IPS-NIHi7 (cell line): ENCODE results near the gene ZNF423.
A peak's percentile ranks its signal among the peaks of the same experiment; 100 is the strongest.
"Not testable (repeated sequence)": the region's sequence is repeated elsewhere in the genome, so short reads cannot be mapped to it uniquely, and the experiment has no call there.

ENCODE experiments used
- DNase-seq: peaks from one replicate; pipeline ENCODE4 v3.0.0; 2012; ENCODE audit warnings: mixed read lengths; ENCODE audit errors: extremely low spot score

ZNF423 gene

DNA sequence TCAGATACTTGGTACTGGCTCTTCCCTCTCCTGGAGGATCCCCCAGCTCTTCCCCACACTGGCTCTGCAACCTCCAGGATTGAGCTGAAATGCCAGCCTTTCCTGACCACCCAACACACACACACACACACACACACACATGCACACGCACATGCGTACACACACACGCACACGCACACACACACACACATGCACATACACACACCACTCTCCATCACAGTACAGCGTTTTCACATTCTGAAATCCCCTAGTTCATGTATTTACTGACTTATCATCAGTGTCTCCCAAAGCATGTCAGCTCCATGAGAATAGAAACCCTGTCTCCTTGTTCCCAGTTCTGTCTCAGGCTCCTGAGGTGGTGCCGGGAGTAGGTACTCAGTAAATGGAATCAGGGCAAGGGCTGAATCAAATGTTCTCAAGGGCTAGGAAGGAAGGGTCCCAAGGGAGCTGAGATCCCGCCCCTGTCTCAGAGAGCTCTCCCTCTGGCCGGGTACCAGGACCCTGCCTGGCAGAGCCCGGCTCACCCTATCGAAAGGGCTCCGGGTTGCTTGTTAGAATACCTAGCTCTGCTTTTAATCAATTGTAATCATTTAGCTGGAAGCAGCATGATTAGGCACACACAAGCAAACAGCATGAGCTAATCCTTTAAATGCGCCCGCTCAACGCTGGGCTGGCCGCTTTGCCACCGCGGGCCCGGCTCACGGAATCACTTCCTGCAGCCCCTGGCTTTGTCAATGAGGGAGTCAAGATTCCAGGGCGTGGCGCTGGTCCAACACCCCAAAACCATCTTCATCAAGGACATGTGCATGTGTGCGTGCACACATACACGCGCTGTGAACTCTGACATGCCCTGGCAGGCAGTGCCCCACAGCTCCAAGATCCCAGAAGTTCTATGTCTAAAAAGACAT lies 341.6 kb downstream of the ZNF423 start:
- no peak for DNase-seq

- peak; percentile 78 for DNase-seq
Measured at GRCh38 chr16:49513040-49513439, 342.9 kb downstream of the ZNF423 start.

- no peak for DNase-seq
Measured at GRCh38 chr16:49510654-49511305, 345.1 kb downstream of the ZNF423 start.

DNA sequence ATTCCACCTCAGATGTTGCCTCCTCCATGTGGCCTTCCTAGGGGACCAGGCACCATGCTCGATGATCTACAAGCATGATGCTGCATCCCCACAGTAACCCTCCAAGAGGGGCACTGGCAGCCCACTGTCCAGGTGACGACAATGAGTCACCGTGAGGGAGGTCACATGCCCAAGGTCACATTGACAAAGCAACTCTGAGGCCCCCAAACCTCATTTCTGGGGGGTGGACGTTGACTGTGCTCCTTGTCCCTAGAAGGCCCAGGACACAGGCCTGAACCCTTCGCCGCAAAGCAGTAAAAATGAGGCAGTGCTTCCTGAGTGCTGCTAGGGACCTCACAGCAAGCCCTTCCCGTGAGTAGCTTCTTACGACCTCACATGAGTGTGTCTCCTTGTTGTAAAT lies 345.8 kb downstream of the ZNF423 start:
- DNase-seq, result no peak

GRCh38 chr16:49506058-49507013 lies 349.6 kb downstream of the ZNF423 start:
- DNase-seq, result not testable (repeated sequence)

- DNase-seq, result no peak
Measured at GRCh38 chr16:49505556-49505955, 350.4 kb downstream of the ZNF423 start.

DNA sequence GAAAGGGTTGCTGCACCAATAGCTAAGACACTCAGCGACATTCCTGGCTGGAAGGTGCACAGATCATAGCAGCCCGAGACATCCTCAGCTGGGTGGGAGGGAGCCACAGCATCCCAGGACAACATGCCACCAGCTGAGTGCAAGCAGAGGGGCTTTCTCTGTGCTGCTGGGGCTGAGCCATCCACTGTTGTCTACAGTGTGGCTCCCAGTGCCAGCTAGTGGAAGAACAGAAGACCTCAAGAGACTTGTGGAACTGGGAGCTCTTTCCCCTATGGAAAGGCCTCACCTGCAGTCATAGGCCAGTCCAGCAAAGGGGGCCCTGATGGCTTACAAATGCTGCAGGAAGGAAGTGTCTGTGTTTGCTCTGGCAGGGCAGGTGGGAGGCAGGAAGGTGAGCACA lies 351.3 kb downstream of the ZNF423 start:
- no peak for DNase-seq

GRCh38 chr16:49504023-49504364 lies 351.9 kb downstream of the ZNF423 start:
- DNase-seq, result no peak

GRCh38 chr16:49503256-49504022 lies 352.5 kb downstream of the ZNF423 start:
- no peak for DNase-seq

- DNase-seq, result no peak
Measured at GRCh38 chr16:49502136-49502881, 353.6 kb downstream of the ZNF423 start.

GRCh38 chr16:49499869-49500610 lies 355.9 kb downstream of the ZNF423 start:
- DNase-seq, result no peak

DNA sequence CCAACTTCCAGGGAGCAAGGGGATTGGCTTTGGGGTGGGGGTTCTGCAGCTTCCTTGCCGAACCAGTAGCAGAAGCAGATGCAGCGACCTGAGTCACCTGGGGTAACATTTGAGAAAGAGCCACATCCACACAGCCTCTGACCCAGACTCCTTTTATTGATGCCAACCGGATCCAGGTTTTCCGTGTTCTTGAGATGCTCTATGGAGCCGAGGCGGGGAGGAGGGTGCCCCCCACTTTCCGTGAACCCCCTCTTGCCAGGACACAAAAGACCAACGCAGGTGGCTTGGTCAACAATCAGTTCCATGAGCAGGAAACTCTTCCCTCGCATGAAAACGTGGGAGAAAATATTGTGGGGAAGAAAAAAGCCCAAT lies 356.5 kb downstream of the ZNF423 start:
- DNase-seq, result no peak

- no peak for DNase-seq
Measured at GRCh38 chr16:49498666-49499413, 357.1 kb downstream of the ZNF423 start.

DNA sequence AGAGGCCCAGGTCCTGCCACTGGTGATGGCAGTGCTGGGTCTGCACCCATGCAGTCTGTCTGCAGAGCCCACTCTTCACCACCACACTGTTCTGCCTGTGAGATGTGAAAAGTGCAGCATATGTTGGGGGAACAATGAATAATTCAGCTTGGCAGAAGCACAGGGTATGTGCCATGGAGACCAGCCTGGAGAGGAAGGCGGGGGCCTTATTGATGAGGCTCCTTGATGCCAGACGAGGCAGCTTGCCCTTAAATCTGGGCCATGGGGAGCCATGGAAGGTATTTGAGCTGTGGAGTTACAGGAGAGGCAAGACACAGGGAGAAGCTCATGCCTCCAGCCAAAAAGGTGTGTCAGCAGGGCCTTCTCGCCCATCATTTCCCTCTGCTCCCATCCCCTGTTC lies 357.6 kb downstream of the ZNF423 start:
- DNase-seq, result no peak

- DNase-seq, result no peak
Measured at GRCh38 chr16:49497466-49497865, 358.4 kb downstream of the ZNF423 start.

DNA sequence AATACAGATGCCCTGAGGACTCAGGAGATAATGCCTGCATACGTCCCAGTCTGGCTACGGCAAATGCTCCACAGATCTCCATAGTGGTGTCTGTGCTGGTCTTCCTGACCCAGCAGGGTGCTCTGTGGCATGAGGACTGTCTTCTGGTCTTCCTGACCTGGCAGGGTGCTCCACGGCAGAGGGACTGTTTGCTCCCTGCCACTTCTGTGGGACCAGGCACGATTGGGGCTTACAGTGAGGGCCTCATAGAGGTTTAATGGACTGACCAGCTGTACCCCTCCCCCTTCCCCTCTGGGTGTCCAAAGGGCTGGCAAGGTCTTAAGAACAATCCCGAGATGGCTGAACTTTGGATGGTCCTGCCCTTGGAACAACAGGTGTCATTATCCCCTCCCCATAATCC lies 359.3 kb downstream of the ZNF423 start:
- DNase-seq, result no peak

- DNase-seq, result no peak
Measured at GRCh38 chr16:49495596-49496355, 360.1 kb downstream of the ZNF423 start.

DNA sequence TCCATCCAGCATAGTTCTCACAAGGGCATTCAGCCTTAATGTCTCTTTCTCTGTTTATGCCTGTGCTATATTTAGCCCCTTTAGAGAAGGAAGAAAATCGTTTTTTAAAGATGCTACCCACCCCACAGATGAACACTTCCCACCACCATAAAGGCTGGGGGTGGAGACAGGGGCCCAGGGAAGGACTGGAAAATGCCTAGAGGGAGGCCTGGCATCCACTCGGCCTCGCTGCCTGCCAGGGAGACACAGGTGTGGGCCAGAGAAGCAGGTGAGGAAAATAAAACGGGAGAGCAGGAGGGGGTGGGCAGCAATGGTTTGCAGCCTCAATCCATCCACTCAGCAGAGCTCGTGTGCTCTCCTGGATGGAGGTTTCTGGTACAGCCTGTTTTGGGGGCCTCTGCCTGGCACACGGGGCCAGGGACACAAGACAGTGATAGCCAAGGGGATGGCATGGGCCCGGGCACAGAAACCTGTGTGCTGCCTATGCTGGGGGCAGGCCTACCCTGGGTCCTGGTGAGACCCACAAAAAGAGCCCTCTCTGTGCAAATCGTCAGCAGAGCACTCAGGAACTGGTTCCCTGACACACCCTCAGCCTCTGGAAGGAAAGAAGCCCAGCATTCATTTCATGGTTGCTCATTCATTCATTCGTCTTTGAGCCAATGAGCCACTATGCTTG lies 360.9 kb downstream of the ZNF423 start:
- DNase-seq, result no peak
